Pancreas (tissue), 10 donors: ENCODE results near the gene SERPINH1. TPM values are rescaled to one million over a fixed set of nuclear protein-coding genes. Genes with fewer than 3 reads are reported as not detected.

ENCODE experiments used
- ATAC-seq, 4 donors: fragments of 200-7000 bp; cut with Tn5 transposase; one replicate each; pipeline versions ENCODE4 v1.8.0 to v1.9.1; 2020; ENCODE audit warnings: mild to moderate bottlenecking in 4 of 4, moderate library complexity in 4 of 4
- DNase-seq, 6 donors: peaks; one replicate each; pipeline ENCODE4 v3.0.0-alpha.2; 2020
- FAIRE-seq: peaks from 2 replicates; lab custom pipeline; 2012; peaks lifted over from hg19 to GRCh38; lab: Jason Lieb, UNC
- H3K27ac ChIP-seq, 4 donors: fragments of 200-600 bp; sonication (generic); 1 replicate in 3 of 4; 2 replicates in 1 of 4; pipeline versions ENCODE4 v1.5.0 to v1.8.0; 2020
- H3K27me3 ChIP-seq, 4 donors: fragments of 200-600 bp; one replicate each; pipeline ENCODE4 v1.8.0; 2021
- H3K36me3 ChIP-seq, 3 donors: fragments of 200-600 bp; sonication (generic) in 1 of 3; one replicate each; pipeline versions ENCODE4 v1.5.0 to v1.8.0; 2020 to 2021
- H3K4me1 ChIP-seq, 3 donors: fragments of 200-600 bp; one replicate each; pipeline ENCODE4 v1.8.0; 2021
- H3K4me3 ChIP-seq, 4 donors: fragments of 200-600 bp; sonication (generic) in 2 of 4; one replicate each; pipeline versions ENCODE4 v1.5.0 to v1.8.0; 2020 to 2021
- H3K9me3 ChIP-seq, 4 donors: fragments of 200-600 bp; one replicate each; pipeline ENCODE4 v1.8.0; 2021
- WGBS, 2 donors: extraction: QIAGEN DNeasy Blood & Tissue Kit; methylation state at CpG; one replicate each; pipeline ENCODE4 v1.1.7; 2013; 5-methylcytosine and 5-hydroxymethylcytosine counted together
- intact Hi-C, 3 donors: fragments of 100-400 bp; cut with DNase I; formaldehyde crosslinking; loops; one replicate each; pipeline versions ENCODE4 v1.11.1 to v1.14.2; 2022
- polyA plus RNA-seq, 2 donors: library from polyadenylated mRNA; stranded (reverse); fragments of 200-250 nt; gene quantifications; one replicate each; pipeline ENCODE4 v1.2.3, GENCODE V29; 2013
- total RNA-seq, 6 donors: library from RNA; stranded (reverse); fragmentation: NEBNext Ultra II Directional in 4 of 6; extraction: Animal tissue kit (Norgen Biotek cat#: 25700) in 4 of 6; gene quantifications; one replicate each; pipeline versions ENCODE4 v1.2.1 to v1.2.4, GENCODE V29; 2021 to 2023
- TF ChIP-seq, protein P1 (sequence below), 4 donors: fragments of 200-600 bp; sonication (generic) in 3 of 4; IDR thresholded peaks; one replicate each; pipeline versions ENCODE4 v1.5.0 to v1.8.0; 2021; ENCODE audit warnings: antibody characterized with exemption in 4 of 4
- donor health status: healthy with polysubstance abuse.
- donor health status: DM: no; HTN: no; CAD: no; lungs with moderate emphysema.
- donor health status: DM: no; HTN: no; CAD: no.
- donor health status: control.
- donor health status: control.
- donor health status: Bipolar disorder and iron deficiency.
- donor health status: DM: yes; HTN: yes; CAD: no.
- donor health status: DM: no; HTN: no; CAD: no.
- donor health status: DM: no; HTN: no; CAD: no.
- donor health status: DM: yes; HTN: yes; CAD: no.

SERPINH1 gene
- total and polyA plus RNA-seq, 8 donors = 9.3 to 87.7 (median 21.1) TPM

DNA sequence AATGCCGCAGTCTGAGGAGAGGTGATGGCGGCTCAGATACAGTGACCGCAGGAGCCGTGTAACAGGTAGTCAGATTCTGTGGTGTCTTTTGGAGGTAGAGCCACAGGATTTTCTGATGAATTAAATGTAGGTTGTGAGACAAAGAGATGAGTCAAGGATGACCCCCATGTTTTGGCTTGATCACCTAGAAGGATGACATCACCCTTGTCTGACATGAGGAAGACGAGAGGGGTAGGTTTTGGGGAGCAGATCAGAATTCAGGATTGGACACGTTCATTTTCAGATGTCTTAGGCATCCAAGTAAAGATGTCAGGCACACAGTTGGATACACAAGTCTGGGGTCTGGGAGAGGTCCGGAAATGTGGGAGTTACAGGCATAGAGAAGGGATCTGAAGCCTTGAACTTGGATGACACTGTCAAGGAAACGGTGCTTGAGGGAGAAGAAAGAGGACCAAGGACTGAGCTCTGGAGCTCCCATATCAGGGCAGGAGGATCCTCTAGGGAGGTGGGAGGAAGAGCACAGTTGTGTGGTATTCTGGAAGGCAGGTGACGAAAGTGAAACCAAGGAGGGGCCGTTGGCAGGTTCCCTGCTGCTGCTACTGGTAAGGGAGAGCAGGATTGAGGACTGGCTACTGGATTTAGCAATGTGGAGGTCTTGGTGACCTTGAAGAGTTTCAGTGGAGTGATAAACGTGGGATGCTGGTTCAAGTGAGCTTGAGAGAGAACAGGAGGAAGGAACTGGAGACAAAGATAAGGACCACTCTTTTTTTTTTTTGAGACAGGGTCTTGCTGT, 23.7 kb upstream of the SERPINH1 start:
- H3K9me3 ChIP-seq = no peaks in the 10 kb centered on the region
- intact Hi-C loops = loop anchor here in 2 of 3 donors (10.0 kb wide), 2 partner anchors 94 to 254 kb away; no protein-coding TSS in a partner anchor
- no peak overlapping the region for H3K27ac ChIP-seq
- ATAC-seq (no peak), DNase-seq (no peak), FAIRE-seq (no peak)
- H3K27me3 ChIP-seq = no peaks in the 10 kb centered on the region
- no peaks in the 10 kb centered on the region for H3K4me1 ChIP-seq
- no peaks in the 10 kb centered on the region for H3K36me3 ChIP-seq
- no peak overlapping the region for H3K4me3 ChIP-seq
- 61 to 71% methylated on average over 11 of the region's 11 CpGs for WGBS, 2 donors
- TF ChIP-seq, protein P1, sequence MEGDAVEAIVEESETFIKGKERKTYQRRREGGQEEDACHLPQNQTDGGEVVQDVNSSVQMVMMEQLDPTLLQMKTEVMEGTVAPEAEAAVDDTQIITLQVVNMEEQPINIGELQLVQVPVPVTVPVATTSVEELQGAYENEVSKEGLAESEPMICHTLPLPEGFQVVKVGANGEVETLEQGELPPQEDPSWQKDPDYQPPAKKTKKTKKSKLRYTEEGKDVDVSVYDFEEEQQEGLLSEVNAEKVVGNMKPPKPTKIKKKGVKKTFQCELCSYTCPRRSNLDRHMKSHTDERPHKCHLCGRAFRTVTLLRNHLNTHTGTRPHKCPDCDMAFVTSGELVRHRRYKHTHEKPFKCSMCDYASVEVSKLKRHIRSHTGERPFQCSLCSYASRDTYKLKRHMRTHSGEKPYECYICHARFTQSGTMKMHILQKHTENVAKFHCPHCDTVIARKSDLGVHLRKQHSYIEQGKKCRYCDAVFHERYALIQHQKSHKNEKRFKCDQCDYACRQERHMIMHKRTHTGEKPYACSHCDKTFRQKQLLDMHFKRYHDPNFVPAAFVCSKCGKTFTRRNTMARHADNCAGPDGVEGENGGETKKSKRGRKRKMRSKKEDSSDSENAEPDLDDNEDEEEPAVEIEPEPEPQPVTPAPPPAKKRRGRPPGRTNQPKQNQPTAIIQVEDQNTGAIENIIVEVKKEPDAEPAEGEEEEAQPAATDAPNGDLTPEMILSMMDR (IDR thresholded peaks at IDR 0.05) = no peak

DNA sequence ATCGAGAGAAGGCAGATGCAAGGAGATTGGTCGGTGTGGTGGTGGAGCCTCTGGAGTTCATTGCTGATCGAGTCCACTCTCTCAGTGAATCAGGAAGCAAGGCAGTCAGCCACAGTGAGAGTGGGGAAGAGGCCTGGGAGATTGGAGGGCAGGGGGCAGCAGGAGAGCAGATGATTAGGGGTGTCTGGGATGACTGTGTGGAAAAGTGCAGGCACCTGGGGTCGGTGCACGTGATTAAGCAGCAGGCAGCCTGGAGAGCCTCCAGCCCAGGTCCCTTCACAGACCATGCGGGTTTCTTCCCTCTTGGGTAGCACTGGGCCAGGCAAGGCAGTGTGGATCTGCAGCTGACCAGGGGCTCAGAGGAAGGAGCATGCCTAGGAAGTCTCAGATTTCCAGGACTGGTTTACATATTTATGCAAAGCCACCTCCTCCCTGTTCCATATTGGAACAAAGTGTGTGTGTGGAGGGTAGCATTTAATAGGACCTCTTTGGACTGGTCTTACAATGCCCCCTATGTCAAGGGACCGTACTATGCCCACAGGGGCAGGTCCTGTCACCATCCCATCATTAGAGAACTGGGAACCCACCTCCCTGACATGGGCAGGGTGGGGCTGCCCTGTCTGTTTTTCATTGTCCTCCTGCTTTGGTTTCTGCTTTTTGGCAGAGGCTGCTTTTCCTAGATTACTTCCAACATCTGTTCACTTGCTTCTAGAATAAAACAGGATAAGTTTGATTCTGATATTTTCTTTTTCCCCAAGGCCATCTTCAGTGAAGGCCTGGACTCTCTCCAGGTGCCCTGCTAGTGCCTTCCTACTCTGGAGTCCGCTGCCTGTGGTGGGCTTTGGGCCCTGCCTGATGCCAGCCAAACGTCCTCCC, 22.4 kb upstream of the SERPINH1 start:
- no peak overlapping the region for H3K4me3 ChIP-seq
- H3K27ac ChIP-seq = no peak overlapping the region
- 69 to 75% methylated on average over 9 of the region's 9 CpGs for WGBS, 2 donors
- H3K4me1 ChIP-seq = no peaks in the 10 kb centered on the region
- FAIRE-seq = no peak
- no peaks in the 10 kb centered on the region for H3K9me3 ChIP-seq
- intact Hi-C loops = loop anchor here in 2 of 3 donors (10.0 kb wide), 2 partner anchors 95 to 255 kb away; no protein-coding TSS in a partner anchor
- ATAC-seq = no peak
- H3K27me3 ChIP-seq = no peaks in the 10 kb centered on the region
- no peak for DNase-seq
- TF ChIP-seq, protein P1 (IDR thresholded peaks at IDR 0.05) = no peak
- no peaks in the 10 kb centered on the region for H3K36me3 ChIP-seq

DNA sequence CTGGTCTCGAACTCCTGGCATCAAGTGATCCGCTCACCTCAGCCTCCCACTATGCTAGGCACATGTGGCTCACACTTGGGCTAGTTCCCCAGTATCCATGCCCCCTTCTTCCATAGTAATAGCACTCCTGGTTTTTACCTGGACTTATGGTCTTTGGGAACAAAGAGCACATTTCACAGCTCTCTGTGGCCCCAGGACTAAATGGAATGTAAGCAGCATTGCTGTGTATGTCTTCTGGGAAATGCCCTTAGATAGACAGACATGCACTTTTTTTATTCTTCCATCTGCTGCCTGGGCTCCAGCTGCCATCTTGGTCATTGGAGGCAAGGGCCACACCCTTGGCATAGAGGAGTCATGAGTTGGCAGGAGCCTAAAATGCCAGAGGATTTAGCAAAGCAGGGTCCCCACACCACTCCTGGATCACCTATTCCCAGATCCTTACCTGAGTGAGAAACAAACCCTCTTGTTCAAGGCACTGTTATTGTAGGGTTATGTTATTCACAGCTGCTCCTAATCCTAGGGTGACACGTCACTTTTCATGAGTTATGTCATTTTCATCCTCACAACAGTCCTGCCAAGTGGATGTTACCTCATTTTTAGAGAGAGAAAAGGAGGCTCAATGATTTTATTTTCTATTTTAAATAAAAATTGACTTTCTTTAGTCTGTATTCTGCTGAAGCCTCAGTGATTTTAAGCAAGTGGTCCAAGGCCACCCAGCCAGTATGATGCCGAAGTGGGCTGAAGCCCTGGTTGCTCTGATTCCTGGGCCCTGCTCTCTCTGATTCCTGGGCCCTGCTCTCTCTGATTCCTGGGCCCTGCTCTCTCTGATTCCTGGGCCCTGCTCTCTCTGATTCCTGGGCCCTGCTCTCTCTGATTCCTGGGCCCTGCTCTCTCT, 20.6 kb upstream of the SERPINH1 start:
- no peaks in the 10 kb centered on the region for H3K36me3 ChIP-seq
- H3K27ac ChIP-seq = no peak overlapping the region
- no peak overlapping the region for H3K4me3 ChIP-seq
- ATAC-seq (no peak), DNase-seq (no peak), FAIRE-seq (no peak)
- TF ChIP-seq, protein P1 (IDR thresholded peaks at IDR 0.05) = no peak
- intact Hi-C loops = no loop called here
- no peaks in the 10 kb centered on the region for H3K27me3 ChIP-seq
- no peaks in the 10 kb centered on the region for H3K9me3 ChIP-seq
- no peaks in the 10 kb centered on the region for H3K4me1 ChIP-seq
- 92% methylated on average over 4 of the region's 4 CpGs for WGBS, 2 donors

DNA sequence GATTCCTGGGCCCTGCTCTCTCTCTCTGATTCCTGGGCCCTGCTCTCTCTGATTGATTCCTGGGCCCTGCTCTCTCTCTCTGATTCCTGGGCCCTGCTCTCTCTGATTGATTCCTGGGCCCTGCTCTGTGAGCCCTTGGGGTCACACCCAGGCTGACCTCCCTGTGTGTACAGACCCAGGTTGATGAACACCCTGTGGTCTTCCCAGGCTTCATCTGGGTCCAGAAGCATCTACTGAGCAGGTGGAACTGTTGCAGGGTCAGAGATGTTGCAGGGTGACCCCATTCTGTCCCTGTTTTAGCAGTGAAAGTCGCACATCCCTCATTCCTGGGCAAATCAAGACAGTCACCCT, 20.0 kb upstream of the SERPINH1 start:
- Histone ChIP-seq H3K36me3 (no peaks in the 10 kb centered on the region), H3K27me3 (no peaks in the 10 kb centered on the region), H3K4me1 (no peaks in the 10 kb centered on the region), H3K9me3 (no peaks in the 10 kb centered on the region), H3K4me3 (no peak overlapping the region), H3K27ac (no peak overlapping the region)
- intact Hi-C loops = no loop called here
- FAIRE-seq = no peak
- DNase-seq = no peak
- TF ChIP-seq, protein P1 (IDR thresholded peaks at IDR 0.05) = no peak
- ATAC-seq = no peak
- 64 to 79% methylated on average over 1 of the region's 1 CpG for WGBS, 2 donors
